Retinal pigment epithelial cell (primary cell): ENCODE results near the gene KRI1.
"Not testable (repeated sequence)": the region's sequence is repeated elsewhere in the genome, so short reads cannot be mapped to it uniquely, and the experiment has no call there.

ENCODE experiments used
- DNase-seq: peaks from one replicate; pipeline ENCODE4 v3.0.0-alpha.2; 2010; ENCODE audit warnings: low read depth
- H3K4me3 ChIP-seq: 2 replicates; pipeline ENCODE4 v1.5.1; 2011; ENCODE audit warnings: mild to moderate bottlenecking, low read length, control low read depth, moderate library complexity
- CTCF ChIP-seq: conservative IDR thresholded peaks from 2 replicates; pipeline ENCODE4 v1.5.1; 2011; ENCODE audit warnings: low read depth, low read length, control low read depth, inconsistent platforms

The KRI1 gene

GRCh38 chr19:10543059-10543419 lies 22.8 kb downstream of the KRI1 start:
- peak overlapping the region; percentile 82 for H3K4me3 ChIP-seq
- TF ChIP-seq CTCF = no peak
- DNase-seq = no peak

GRCh38 chr19:10539016-10539415 lies 26.8 kb downstream of the KRI1 start:
- H3K4me3 ChIP-seq, DNase-seq: not testable (repeated sequence)

- H3K4me3 ChIP-seq = no peak overlapping the region
- TF ChIP-seq CTCF = no peak
- DNase-seq = no peak
These were observed 27.4 kb downstream of the KRI1 start for GRCh38 chr19:10538204-10538983.

GRCh38 chr19:10537668-10538067 lies 28.1 kb downstream of the KRI1 start:
- no peak overlapping the region for H3K4me3 ChIP-seq
- no peak for DNase-seq
- TF ChIP-seq CTCF = no peak

GRCh38 chr19:10535613-10536012 lies 30.2 kb downstream of the KRI1 start:
- DNase-seq = no peak
- H3K4me3 ChIP-seq = no peak overlapping the region
- no peak for TF ChIP-seq CTCF

- no peak for TF ChIP-seq CTCF
- DNase-seq = peak; percentile 63
- no peak overlapping the region for H3K4me3 ChIP-seq
These were observed 32.0 kb downstream of the KRI1 start for GRCh38 chr19:10533646-10534386.

- DNase-seq = no peak
- no peak for TF ChIP-seq CTCF
- H3K4me3 ChIP-seq = no peak overlapping the region
These were observed 33.4 kb downstream of the KRI1 start for GRCh38 chr19:10532457-10532856.

- H3K4me3 ChIP-seq, DNase-seq: not testable (repeated sequence)
These were observed 38.9 kb downstream of the KRI1 start for GRCh38 chr19:10526887-10527286.
